Heart right ventricle (tissue), 16 donors: ENCODE measurements around the gene RGPD4. TPM values are rescaled to one million over a fixed set of nuclear protein-coding genes. Genes with fewer than 3 reads are reported as not detected.
"Not testable (repeated sequence)": the region's sequence is repeated elsewhere in the genome, so short reads cannot be mapped to it uniquely, and the experiment has no call there.

ENCODE experiments used
- ATAC-seq, 8 donors: fragments of 200-7000 bp; cut with Tn5 transposase; one replicate each; pipeline ENCODE4 v1.9.1; 2020; ENCODE audit warnings: mild to moderate bottlenecking in 8 of 8, moderate library complexity in 8 of 8, moderate number of reproducible peaks in 1 of 8
- DNase-seq, 2 donors: peaks; one replicate each; pipeline ENCODE4 v3.0.0-alpha.2; 2020
- H3K27ac ChIP-seq, 10 donors: fragments of 200-600 bp; sonication (generic) in 2 of 10; one replicate each; pipeline versions ENCODE4 v1.5.0 to v1.8.0; 2020 to 2022; ENCODE audit warnings: mild to moderate bottlenecking in 3 of 10
- H3K27me3 ChIP-seq, 7 donors: fragments of 200-600 bp; one replicate each; pipeline ENCODE4 v1.8.0; 2021 to 2022; ENCODE audit warnings: mild to moderate bottlenecking in 2 of 7
- H3K36me3 ChIP-seq, 9 donors: fragments of 200-600 bp; sonication (generic) in 1 of 9; one replicate each; pipeline versions ENCODE4 v1.5.0 to v1.8.0; 2020 to 2022; ENCODE audit warnings: mild to moderate bottlenecking in 2 of 9
- H3K4me1 ChIP-seq, 9 donors: fragments of 200-600 bp; sonication (generic) in 1 of 9; one replicate each; pipeline versions ENCODE4 v1.5.0 to v1.8.0; 2020 to 2022; ENCODE audit warnings: mild to moderate bottlenecking in 4 of 9
- H3K4me3 ChIP-seq, 10 donors: fragments of 200-600 bp; sonication (generic) in 2 of 10; one replicate each; pipeline versions ENCODE4 v1.5.0 to v1.8.0; 2020 to 2022; ENCODE audit warnings: mild to moderate bottlenecking in 7 of 10, moderate library complexity in 2 of 10
- H3K9me3 ChIP-seq, 11 donors: fragments of 200-600 bp in 10 of 11; sonication (generic) in 2 of 11; one replicate each; pipeline versions ENCODE4 v1.5.0 to v1.8.0; 2013 to 2022; ENCODE audit warnings: mild to moderate bottlenecking in 2 of 11, control low read depth in 1 of 11, moderate library complexity in 1 of 11
- CTCF ChIP-seq, 9 donors: fragments of 200-600 bp; sonication (generic) in 2 of 9; IDR thresholded peaks; one replicate each; pipeline versions ENCODE4 v1.5.0 to v1.8.0; 2021 to 2022; ENCODE audit warnings: antibody characterized with exemption in 9 of 9, mild to moderate bottlenecking in 5 of 9, moderate library complexity in 1 of 9
- WGBS, 2 donors: extraction: QIAGEN DNeasy Blood & Tissue Kit; methylation state at CpG; one replicate each; pipeline ENCODE4 v1.1.7; 2013; ENCODE audit warnings: inconsistent platforms in 1 of 2; 5-methylcytosine and 5-hydroxymethylcytosine counted together
- intact Hi-C, 10 donors: fragments of 100-400 bp; cut with DNase I; formaldehyde crosslinking; loops; one replicate each; pipeline versions ENCODE4 v1.11.1 to v1.14.2; 2022
- polyA plus RNA-seq, 2 donors: library from polyadenylated mRNA; stranded (reverse); fragments of 200-250 nt; gene quantifications; one replicate each; pipeline ENCODE4 v1.2.3, GENCODE V29; 2013
- total RNA-seq, 10 donors: library from RNA; stranded (reverse); fragmentation: NEBNext Ultra II Directional in 3 of 10; extraction: Animal tissue kit (Norgen Biotek cat#: 25700) in 3 of 10; gene quantifications; one replicate each; pipeline versions ENCODE4 v1.2.1 to v1.2.4, GENCODE V29; 2021 to 2023
- donor health status: Arrhythmogenic right ventricular cardiomyopathy.
- donor health status: ischemic (EF 13 %, LVEDD 7.1; RV severe dilation, severe dysfunction).
- donor health status: healthy with polysubstance abuse.
- donor health status: DM: no; HTN: yes; CAD: no.
- donor health status: DM: no; HTN: no; CAD: no.
- donor health status: ischemic (EF 25% LVEDD 6.9; RV normal size, moderate dysfunction).
- donor health status: ischemic (EF 25% LVEDD 5.7; RV mildly dilated, moderate dysfunction).
- donor health status: healthy.
- donor health status: DM: yes; HTN: yes; CAD: no.
- donor health status: Ischemic cardiomyopathy.
- donor health status: ischemic (EF 35%, LVEDD 5.7; RV mildly dilated, moderate dysfunction).
- donor health status: nonischemic (EF 11% LVEDD 7.7; RV severe dilation, severe dysfunction).
- donor health status: DM: yes; HTN: yes; CAD: no.
- donor health status: PGD.
- donor health status: ischemic (EF 29% LVEDD 5.4; RV normal size, mild dysfunction).
- donor health status: nonischemic (EF 23%, LVEDD 6.1; RV moderate dilation, normal function).

Gene RGPD4
- total and polyA plus RNA-seq, 12 donors = 0.05 to 0.16 TPM; not detected in 10

- no peak for DNase-seq
- Histone ChIP-seq H3K36me3 (no peaks in the 10 kb centered on the region), H3K27ac (no peak overlapping the region), H3K27me3 (no peaks in the 10 kb centered on the region), H3K9me3 (no peaks in the 10 kb centered on the region), H3K4me3 (no peak overlapping the region), H3K4me1 (no peaks in the 10 kb centered on the region)
- intact Hi-C loops = no loop called here
- no peak for ATAC-seq
- 64 to 79% methylated on average over 5 of the region's 5 CpGs for WGBS, 2 donors
- TF ChIP-seq CTCF (IDR thresholded peaks at IDR 0.05) = no peak
Observed at GRCh38 chr2:107817378-107817777, 9.3 kb upstream of the RGPD4 start.

- WGBS, 2 donors = 94 to 96% methylated on average over 4 of the region's 4 CpGs
- no peaks in the 10 kb centered on the region for H3K27me3 ChIP-seq
- DNase-seq (no peak), ATAC-seq (no peak)
- TF ChIP-seq CTCF (IDR thresholded peaks at IDR 0.05) = no peak
- no peaks in the 10 kb centered on the region for H3K36me3 ChIP-seq
- H3K4me3 ChIP-seq = no peak overlapping the region
- intact Hi-C loops = no loop called here
- no peaks in the 10 kb centered on the region for H3K4me1 ChIP-seq
- no peak overlapping the region for H3K27ac ChIP-seq
- H3K9me3 ChIP-seq = no peaks in the 10 kb centered on the region
Observed at GRCh38 chr2:107822302-107822701, 4.4 kb upstream of the RGPD4 start.

GRCh38 chr2:107824451-107825205 lies 2.1 kb upstream of the RGPD4 start:
- H3K4me3 ChIP-seq = no peak overlapping the region
- intact Hi-C loops = no loop called here

GRCh38 chr2:107825206-107825563 lies 1.5 kb upstream of the RGPD4 start:
- DNase-seq = no peak
- intact Hi-C loops = no loop called here
- ATAC-seq = no peak
- Histone ChIP-seq H3K4me1 (no peaks in the 10 kb centered on the region), H3K9me3 (no peaks in the 10 kb centered on the region), H3K27ac (no peak overlapping the region), H3K4me3 (no peak overlapping the region), H3K36me3 (no peaks in the 10 kb centered on the region), H3K27me3 (no peaks in the 10 kb centered on the region)
- TF ChIP-seq CTCF (IDR thresholded peaks at IDR 0.05) = no peak
- WGBS, 2 donors = 81 to 85% methylated on average over 2 of the region's 2 CpGs

More at GRCh38 chr2:107824451-107825205, 2.1 kb upstream of the RGPD4 start:
- no peak for TF ChIP-seq CTCF (IDR thresholded peaks at IDR 0.05)
- ATAC-seq = no peak
- Histone ChIP-seq H3K36me3 (no peaks in the 10 kb centered on the region), H3K27me3 (no peaks in the 10 kb centered on the region), H3K27ac (no peak overlapping the region), H3K9me3 (no peaks in the 10 kb centered on the region), H3K4me1 (no peaks in the 10 kb centered on the region)
- WGBS, 2 donors = 72 to 77% methylated on average over 2 of the region's 2 CpGs
- no peak for DNase-seq

GRCh38 chr2:107829514-107829913 lies 2.8 kb downstream of the RGPD4 start:
- H3K27me3 ChIP-seq, H3K4me1 ChIP-seq, H3K4me3 ChIP-seq, DNase-seq, H3K9me3 ChIP-seq, H3K36me3 ChIP-seq, ATAC-seq, intact Hi-C loops, H3K27ac ChIP-seq: not testable (repeated sequence)
- 93 to 98% methylated on average over 30 to 44 of the region's 46 CpGs for WGBS, 2 donors

GRCh38 chr2:107833152-107833551 lies 6.5 kb downstream of the RGPD4 start:
- H3K9me3 ChIP-seq, H3K27me3 ChIP-seq, H3K36me3 ChIP-seq, ATAC-seq, H3K27ac ChIP-seq, intact Hi-C loops, DNase-seq, H3K4me1 ChIP-seq, H3K4me3 ChIP-seq: not testable (repeated sequence)
- WGBS, 2 donors = 89 to 95% methylated on average over 2 of the region's 2 CpGs
